DND-41 (cell line): ENCODE data around the gene FUT7.

Source experiments
- EZH2 ChIP-seq: IDR thresholded peaks from 3 replicates; pipeline ENCODE4 v1.6.1; 2012; ENCODE audit warnings: borderline replicate concordance, low read depth, mild to moderate bottlenecking, moderate library complexity, low read length, inconsistent platforms; ENCODE audit not compliant: severe bottlenecking
- TF ChIP-seq, protein P1 (sequence below): IDR thresholded peaks from 2 replicates; pipeline ENCODE4 v1.5.1; 2012; ENCODE audit warnings: borderline replicate concordance, low read length, moderate library complexity, mild to moderate bottlenecking; ENCODE audit not compliant: poor library complexity, severe bottlenecking; ENCODE audit errors: extremely low read depth

DNA sequence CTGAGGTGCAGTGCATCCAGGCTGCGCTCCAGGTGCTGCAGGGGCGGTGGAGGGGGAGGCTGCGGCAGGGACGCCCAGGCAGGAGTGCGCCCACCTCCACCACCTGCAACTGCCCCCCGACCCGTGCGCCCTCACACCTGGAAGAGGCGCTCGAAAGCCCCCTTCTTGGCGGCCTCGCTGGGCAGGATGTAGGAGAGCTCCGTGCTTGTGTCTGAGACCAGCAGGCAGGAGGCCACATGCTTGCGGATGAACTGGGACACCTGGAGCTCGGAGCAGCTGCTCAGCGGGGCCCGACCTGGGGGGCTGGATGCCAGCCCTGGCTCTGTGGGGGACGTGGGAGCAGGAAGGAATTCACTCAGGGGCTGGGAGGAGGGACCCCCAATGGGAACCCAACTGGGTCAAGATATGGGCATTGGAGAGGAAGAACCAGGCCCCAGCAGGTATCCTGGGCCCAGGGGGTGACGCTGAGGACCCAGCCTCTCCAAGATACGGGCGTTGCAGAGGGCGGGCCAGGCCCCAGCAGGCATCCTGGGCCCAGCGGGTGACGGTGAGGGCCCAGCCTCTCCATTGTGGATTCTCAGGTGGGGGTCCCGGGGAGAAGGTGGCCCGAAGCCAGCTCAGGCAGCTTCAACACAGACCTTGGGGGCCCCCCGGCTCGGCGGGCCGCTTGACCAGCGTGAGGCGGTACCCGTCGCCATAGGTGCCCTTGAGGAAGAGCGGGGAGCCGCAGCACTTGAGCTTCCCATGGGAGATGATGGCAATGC, 16.9 kb downstream of the FUT7 start:
- TF ChIP-seq EZH2 = no peak
- TF ChIP-seq, protein P1, sequence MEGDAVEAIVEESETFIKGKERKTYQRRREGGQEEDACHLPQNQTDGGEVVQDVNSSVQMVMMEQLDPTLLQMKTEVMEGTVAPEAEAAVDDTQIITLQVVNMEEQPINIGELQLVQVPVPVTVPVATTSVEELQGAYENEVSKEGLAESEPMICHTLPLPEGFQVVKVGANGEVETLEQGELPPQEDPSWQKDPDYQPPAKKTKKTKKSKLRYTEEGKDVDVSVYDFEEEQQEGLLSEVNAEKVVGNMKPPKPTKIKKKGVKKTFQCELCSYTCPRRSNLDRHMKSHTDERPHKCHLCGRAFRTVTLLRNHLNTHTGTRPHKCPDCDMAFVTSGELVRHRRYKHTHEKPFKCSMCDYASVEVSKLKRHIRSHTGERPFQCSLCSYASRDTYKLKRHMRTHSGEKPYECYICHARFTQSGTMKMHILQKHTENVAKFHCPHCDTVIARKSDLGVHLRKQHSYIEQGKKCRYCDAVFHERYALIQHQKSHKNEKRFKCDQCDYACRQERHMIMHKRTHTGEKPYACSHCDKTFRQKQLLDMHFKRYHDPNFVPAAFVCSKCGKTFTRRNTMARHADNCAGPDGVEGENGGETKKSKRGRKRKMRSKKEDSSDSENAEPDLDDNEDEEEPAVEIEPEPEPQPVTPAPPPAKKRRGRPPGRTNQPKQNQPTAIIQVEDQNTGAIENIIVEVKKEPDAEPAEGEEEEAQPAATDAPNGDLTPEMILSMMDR = no peak
